Transverse colon (tissue), 4 donors: ENCODE results near the gene ABCD1.
"Not testable (repeated sequence)": the region's sequence is repeated elsewhere in the genome, so short reads cannot be mapped to it uniquely, and the experiment has no call there.

Experiments used
- CTCF ChIP-seq, 5 experiments: fragments of 200-600 bp in 3 of 5; fragments of 450-650 bp in 2 of 5; sonication (generic) in 3 of 5; IDR thresholded peaks; 1 replicate in 2 of 5; 2 replicates in 3 of 5; pipeline ENCODE4 v1.5.1; 2016 to 2017; ENCODE audit warnings: antibody characterized with exemption in 5 of 5, inconsistent platforms in 3 of 5, mild to moderate bottlenecking in 2 of 5, moderate library complexity in 1 of 5
- POLR2AphosphoS5 ChIP-seq, 3 donors: sonication (generic); formaldehyde crosslinking; IDR thresholded peaks; one replicate each; pipeline ENCODE4 v1.6.1; 2016; ENCODE audit warnings: antibody characterized with exemption in 3 of 3

DNA sequence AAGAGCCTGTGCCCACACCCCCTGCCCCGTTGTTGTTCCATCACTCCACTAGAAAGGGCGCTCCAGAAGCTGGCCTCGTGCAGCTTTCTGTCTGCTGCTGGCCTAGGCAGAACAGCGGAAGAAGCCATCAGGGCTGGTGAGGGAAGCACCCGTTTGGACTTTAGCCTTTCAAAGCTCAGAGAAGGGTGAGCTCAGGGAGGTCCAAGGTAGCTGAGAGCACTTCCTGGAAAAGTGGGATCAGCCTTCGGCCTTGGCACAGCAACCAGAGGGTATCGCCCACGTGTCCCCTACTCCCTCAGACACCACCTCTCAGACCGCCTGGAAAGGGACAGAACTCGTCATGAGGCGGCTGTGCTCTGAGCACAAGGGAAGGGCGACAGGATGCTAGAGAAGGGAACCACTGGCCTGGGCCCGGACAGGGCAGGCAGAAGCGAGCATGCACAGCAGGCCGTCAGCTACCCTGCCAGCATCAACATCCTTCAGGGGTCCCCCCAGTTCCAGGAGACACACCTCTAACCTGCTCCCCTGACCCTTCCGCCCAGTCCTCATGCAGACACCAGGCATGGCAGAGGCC lies 25.4 kb upstream of the ABCD1 start:
- not testable (repeated sequence) for TF ChIP-seq CTCF, POLR2AphosphoS5 (IDR thresholded peaks at IDR 0.05)
